ENCODE measurements around the gene SRRM4.

Gene SRRM4

GRCh38 chr12:119207063-119207560 lies 225.8 kb downstream of the SRRM4 start:
- no peak for TF ChIP-seq CTCF (IDR thresholded peaks at IDR 0.05; ENCODE audit: control insufficient read depth, extremely low read depth, insufficient read depth)
- H3K4me3 ChIP-seq (ENCODE audit: low read depth, low read length) = no peak overlapping the region
- no peak for DNase-seq (ENCODE audit: low read depth)

- TF ChIP-seq CTCF (IDR thresholded peaks at IDR 0.05; ENCODE audit: control insufficient read depth, extremely low read depth, insufficient read depth) = no peak
- DNase-seq (ENCODE audit: low read depth) = no peak
- no peak overlapping the region for H3K4me3 ChIP-seq (ENCODE audit: low read depth, low read length)
Observed at GRCh38 chr12:119208626-119209061, 227.3 kb downstream of the SRRM4 start.

- DNase-seq (ENCODE audit: low read depth) = no peak
- no peak for TF ChIP-seq CTCF (IDR thresholded peaks at IDR 0.05; ENCODE audit: control insufficient read depth, extremely low read depth, insufficient read depth)
- H3K4me3 ChIP-seq (ENCODE audit: low read depth, low read length) = no peak overlapping the region
Observed at GRCh38 chr12:119211884-119212283, 230.5 kb downstream of the SRRM4 start.
